Keratinocyte (primary cell): ENCODE measurements around the gene ARPP19.

Source experiments
- EZH2 ChIP-seq: IDR thresholded peaks from one replicate; pipeline ENCODE4 v1.6.1; 2012; ENCODE audit warnings: inconsistent platforms, mild to moderate bottlenecking, low read length, moderate library complexity
- TF ChIP-seq, protein P1 (sequence below), 3 experiments: IDR thresholded peaks in 1 of 3; conservative IDR thresholded peaks in 1 of 3; optimal IDR thresholded peaks in 1 of 3; 2 replicates in 2 of 3; 3 replicates in 1 of 3; pipeline versions ENCODE3 to v1.5.1; 2011; ENCODE audit warnings: low read length in 3 of 3, mild to moderate bottlenecking in 3 of 3, moderate library complexity in 2 of 3, control low read depth in 1 of 3, inconsistent platforms in 1 of 3; ENCODE audit not compliant: insufficient read depth in 2 of 3; ENCODE audit errors: extremely low read depth in 1 of 3

DNA sequence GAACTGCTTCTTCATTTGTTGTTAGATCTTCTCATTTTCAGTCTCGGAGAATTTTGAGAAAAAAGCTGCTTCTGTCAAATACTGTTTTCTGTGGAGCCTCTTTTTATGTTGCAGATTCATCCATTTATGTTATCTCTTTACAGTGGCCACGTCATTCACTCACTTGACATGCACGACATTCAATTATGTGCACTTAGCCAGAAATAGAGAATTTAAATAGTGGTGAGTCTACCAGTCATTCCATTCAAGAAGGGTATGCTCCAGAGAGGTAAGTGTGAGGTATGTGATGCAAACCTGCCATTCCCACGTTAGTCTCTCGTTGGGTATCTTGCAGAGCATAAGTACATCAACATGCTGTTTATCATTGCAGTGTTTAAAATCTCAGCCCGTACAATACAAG is 9.8 kb downstream of the ARPP19 start:
- TF ChIP-seq, protein P1, sequence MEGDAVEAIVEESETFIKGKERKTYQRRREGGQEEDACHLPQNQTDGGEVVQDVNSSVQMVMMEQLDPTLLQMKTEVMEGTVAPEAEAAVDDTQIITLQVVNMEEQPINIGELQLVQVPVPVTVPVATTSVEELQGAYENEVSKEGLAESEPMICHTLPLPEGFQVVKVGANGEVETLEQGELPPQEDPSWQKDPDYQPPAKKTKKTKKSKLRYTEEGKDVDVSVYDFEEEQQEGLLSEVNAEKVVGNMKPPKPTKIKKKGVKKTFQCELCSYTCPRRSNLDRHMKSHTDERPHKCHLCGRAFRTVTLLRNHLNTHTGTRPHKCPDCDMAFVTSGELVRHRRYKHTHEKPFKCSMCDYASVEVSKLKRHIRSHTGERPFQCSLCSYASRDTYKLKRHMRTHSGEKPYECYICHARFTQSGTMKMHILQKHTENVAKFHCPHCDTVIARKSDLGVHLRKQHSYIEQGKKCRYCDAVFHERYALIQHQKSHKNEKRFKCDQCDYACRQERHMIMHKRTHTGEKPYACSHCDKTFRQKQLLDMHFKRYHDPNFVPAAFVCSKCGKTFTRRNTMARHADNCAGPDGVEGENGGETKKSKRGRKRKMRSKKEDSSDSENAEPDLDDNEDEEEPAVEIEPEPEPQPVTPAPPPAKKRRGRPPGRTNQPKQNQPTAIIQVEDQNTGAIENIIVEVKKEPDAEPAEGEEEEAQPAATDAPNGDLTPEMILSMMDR (optimal IDR thresholded peaks at IDR 0.05 in 1 of 3, IDR thresholded peaks at IDR 0.05 in 1 of 3, conservative IDR thresholded peaks at IDR 0.05 in 1 of 3; ENCODE audit: extremely low read depth in 1 of 3, insufficient read depth in 2 of 3, low read length in 3 of 3), result no peak
- no peak for TF ChIP-seq EZH2
